ENCODE measurements around the gene IREB2.

GRCh38 chr15:78506971-78507830 is 69.2 kb downstream of the IREB2 start, which contains the start of gene HYKK:
- TF ChIP-seq POLR2A (IDR thresholded peaks at IDR 0.05; ENCODE audit: low read depth): no peak
- peak in 2 of 3 experiments; percentile 9 to 28 for TF ChIP-seq CTCF (IDR thresholded peaks at IDR 0.05)
- no peak for TF ChIP-seq EP300 (IDR thresholded peaks at IDR 0.05)

Data from esophagus muscularis mucosa (tissue), 4 donors.